ENCODE results near the gene CSMD2.

The CSMD2 gene

DNA sequence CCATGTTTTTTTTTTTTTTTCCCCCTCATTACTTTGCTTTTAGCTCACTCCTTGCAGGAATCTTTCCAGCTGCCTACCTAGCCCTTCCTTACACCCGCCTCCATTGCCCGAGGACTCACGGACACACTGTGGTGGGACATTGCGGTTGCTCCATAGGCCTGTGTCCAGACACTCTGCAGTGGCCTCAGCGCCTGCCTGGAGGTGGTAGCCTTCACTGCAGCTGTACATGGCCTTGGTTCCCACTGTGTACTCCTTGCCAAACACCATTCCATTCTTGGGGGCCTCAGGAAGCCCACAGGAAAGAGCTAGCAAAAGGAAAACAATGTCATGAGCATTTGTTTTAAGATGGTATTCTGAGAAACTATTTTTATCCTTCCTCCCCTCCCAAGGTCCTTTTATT is 592.6 kb downstream of the CSMD2 start:
- no peak for DNase-seq

DNA sequence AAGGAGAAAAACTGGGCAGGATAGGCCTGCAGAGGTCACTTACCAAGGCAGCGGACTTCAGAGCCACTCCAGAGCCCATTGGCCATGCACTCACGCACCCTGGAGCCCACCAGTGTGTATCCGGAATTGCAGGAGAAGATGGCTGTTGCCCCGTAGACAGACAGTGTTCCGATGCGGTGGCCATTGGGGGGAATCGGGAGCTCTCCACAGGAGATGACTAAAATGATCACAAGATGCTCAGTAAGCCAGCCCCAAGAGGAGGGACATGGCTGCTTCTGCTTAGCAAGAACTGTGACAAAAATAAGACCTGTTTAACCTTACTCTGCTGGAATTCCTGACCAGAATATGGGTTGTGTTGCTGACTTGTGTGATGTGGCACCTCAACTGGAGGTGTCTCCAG is 595.7 kb downstream of the CSMD2 start:
- no peak for DNase-seq

DNA sequence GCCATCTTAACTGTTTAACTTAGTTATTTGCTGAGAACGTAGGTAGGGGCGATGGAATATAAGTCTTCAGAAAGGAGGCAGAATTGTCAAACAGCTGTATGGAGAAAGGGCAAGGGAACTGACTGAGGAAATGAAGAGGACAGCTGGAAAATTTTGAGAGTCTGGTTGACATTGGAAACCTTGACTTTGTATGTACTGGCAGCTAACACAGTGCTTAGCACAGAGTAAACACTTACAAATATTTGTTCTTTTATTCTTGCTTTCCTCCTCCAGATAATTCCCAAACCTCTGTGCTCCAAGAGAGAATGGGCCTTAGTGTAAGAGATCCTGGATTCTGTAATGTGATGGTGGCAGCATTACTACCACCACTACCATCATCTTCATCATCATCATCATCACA is 601.3 kb downstream of the CSMD2 start:
- DNase-seq = no peak

DNA sequence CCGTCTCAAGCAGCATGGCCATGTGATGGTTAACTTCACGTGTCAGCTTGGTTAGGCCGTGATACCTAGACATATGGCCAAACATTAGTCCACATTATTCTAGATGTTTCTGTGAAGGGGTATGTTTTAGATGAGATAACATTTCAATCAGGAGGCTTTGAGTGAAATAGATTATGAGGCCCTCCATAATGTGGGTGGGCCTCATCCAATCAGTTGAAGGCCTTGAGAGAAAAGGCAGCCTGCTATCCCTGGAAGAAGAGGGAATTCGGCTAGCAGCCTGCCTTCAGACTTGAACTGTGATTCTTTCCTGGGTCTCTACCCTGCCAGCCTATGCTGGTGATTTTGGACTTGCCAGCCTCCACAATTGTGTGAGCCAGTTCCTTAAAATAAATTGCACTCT is 602.5 kb downstream of the CSMD2 start:
- no peak for DNase-seq

DNA sequence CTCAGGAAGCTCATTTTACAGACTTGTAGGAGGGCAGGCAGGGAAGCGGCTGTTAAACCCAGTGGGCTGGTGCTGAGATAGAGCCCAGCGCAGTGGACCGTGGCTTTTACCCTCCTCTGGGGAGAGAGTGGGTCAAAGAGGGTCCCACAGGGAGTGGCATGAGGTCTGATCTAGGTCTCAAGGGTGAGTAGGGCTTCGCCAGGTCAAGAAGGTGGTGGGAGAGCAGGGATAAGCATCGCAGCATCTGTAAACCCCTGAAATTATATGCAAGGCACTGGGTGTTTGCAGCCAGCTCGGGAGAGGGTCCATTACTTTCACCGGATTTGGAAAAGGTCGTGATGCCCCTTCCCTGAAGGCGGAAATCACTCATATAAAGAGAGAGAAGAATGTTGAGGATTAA is 603.5 kb downstream of the CSMD2 start:
- DNase-seq = no peak

DNA sequence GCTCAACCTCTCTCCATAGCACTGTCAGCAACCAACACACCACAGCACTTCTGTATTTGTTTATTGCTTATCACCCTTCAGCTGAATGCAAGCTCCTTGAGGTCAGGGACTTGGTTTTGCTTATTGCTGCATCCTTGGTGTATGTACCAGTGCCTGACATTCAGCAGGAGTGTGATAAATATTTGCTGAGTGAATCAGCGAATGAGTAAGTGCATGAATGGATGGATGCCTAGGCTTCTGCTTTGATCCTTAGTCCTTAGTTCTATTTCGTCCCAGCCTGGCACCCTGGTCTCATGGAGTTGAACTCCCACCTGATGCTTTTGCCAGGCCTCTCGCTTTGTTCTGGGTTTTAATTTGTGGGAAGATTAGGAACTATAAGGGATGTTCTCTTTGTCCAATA is 604.4 kb downstream of the CSMD2 start:
- DNase-seq = no peak

DNA sequence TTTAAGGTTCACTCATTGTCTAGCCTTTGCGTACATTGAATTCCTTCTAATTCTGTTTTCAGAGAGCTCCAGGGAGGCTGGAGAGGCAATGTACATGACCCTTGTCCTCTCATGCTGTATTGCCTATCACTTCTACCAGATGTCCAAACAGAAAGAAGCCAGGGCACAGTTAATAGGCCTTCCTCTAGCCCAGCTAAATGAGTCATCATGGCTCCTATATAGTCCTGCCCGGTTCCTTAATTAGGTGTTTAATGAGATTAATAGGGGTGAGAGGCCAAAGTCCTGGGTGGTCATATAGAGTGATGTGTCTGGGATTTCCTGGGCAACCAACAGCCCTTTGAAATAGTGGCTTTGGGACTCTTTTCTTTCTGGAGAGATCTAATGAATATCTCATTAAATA is 616.3 kb downstream of the CSMD2 start:
- DNase-seq = no peak

DNA sequence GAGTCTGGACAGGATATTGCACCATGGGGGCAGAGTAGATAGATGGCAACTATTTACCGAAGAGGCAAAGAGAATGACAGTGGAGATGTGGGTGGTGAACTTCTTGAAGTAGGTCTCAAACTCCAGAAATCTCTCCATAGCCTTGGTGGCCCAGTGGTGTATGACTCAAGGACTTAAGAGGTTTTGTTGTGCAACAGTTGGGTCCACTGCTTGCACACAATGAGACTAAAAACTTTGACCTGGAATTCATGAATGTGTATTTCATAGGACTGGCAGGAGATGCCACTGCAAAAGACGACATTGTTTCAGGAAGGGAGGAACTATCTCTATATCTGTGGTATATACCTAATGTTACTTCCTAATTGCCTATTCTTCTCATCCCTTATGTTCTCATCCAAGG is 616.7 kb downstream of the CSMD2 start:
- DNase-seq = no peak

DNA sequence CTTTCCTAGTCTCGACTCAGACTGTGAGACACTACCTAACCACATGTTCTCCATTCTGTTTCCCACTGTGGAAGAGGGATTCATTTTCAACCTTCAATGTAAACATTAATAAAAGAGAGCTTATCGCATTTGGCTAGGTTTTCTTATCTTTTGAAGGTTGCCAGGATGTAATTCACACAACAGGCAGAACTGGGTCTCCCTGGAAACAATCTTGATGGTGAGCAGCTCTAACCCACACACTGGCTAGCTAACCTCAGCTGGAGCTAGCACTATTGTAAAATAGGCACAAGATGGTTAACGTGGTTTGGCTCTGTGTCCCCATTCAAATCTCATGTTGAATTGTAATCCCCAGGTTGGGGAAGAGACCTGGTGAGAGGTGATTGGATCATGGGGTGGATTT is 617.5 kb downstream of the CSMD2 start:
- DNase-seq = no peak

DNA sequence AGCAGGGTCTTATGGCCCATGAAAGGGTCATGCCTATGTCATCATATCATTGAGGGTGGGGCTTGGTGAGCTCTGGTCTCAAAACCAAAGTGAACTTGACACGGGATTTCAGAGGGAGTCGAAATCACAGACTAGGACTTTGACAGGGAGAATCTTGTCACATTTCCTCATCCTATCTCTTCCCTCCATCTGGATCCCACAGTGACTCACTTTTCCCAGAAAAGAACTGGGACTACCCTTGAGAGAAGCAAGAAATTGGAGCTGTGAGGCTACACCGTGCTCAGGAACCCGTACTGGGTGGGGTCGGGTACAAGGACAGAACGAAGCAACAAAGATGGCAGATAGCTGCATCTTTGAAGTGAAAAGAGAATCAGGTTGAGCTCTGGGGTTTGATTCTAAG is 623.1 kb downstream of the CSMD2 start:
- no peak for DNase-seq

DNA sequence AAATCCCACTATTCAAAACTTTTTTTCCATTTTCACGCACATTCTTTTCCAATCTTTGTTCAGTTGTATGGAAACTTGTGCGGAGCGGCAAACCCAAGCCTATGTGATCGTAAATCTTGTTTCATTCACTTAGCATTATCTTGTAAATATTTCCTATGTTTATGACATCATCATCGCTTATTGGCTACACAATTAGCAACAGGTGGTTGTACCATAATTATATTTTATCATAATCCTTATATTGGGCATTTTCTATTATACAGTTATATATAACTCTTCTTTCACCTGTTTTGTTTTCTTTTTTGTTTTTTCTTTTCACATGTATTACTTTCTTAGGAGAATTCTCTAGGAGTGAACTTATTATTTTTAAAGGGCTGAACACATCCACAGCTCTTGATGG is 627.1 kb downstream of the CSMD2 start:
- no peak for DNase-seq

DNA sequence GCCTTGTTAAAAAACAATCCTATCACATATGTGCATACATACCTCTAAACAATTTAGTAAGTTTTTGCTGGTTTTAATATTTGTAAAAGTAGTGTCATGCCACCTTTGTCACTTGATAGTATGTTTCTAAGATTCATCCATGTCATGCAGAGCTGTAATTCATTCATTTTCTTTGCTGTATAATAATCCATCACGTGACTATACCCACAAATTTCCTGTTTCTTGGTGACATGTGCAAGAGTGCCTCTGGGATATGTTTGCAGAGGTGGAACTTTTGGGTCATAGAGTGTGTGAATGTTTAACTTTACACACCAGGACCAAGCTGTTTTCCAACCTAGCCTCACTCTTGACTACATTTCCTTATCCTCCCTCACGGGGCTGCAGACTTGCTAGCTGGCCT is 629.7 kb downstream of the CSMD2 start:
- no peak for DNase-seq

DNA sequence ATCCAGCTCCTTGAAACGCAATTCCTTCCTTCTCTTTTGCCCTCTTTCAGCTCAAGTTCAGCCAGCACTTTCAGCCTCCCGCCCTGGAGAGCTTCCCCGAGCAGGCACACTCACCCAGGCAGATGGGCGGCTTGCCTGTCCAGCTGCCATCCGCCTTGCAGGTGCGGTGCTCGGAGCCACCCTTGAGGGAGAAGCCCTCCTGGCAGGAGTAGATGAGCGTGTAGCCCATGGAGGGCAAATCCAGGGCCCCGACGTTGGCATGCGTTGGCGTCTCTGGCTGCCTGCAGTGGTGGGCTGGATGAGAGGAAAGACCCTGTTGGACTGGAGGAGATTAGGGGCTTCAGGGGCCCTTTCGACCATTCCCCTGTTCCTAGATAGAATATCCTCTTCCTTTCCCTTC is 632.1 kb downstream of the CSMD2 start:
- DNase-seq = no peak

DNA sequence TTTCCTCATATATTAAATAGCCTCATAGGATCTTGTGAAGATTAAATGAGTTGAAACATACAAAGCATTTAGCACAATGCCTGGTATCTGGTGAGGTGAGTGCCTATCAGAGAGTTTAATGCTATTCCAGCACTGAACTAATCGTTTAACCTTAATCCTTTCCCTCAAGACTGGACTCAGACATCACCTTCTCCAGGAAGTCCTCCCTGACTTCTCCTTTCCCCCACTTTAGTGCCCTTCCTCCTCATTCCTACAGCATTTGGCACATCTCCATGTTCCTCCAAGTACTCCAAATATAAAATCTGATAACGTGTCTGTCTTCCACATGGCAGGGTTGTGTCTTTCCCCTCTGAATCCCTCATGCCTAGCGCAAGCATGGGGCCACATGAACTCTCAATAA is 632.8 kb downstream of the CSMD2 start:
- no peak for DNase-seq

DNA sequence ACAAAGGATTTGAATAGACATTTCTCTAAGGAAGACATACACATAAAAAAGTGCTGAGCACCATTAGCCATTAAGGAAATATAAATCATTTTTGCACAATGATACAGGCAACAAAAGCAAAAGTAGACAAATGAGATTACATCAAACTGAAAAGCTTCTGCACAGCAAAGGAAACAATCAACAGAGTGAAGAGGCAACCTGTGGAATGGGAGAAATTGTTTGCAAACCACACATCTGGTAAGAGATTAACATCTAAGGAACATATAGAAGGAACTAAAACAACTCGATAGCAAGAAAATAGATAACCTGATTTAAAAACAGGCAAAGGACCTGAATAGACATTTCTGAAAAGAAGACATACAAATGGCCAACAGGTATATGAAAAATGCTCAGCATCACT is 635.1 kb downstream of the CSMD2 start:
- DNase-seq = no peak

DNA sequence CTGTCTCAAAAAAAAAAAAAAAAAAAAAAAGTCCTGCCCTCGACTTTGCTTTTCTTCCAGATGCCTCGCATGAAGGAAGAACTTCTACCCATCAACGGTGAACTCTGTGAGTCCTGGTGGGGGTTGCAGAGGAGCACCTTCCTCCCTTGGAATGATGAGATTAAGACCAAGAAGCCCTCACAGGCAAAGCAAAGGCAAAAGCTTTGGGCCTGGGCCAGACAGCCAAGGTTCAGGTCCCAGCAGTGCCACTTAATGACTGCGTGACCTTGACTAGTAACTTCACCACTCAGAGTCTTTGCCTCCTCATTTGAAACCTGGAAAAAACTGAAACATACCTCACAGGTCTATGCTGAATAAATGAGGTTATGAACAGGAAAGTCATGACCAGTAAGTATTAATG is 637.1 kb downstream of the CSMD2 start:
- DNase-seq = no peak

DNA sequence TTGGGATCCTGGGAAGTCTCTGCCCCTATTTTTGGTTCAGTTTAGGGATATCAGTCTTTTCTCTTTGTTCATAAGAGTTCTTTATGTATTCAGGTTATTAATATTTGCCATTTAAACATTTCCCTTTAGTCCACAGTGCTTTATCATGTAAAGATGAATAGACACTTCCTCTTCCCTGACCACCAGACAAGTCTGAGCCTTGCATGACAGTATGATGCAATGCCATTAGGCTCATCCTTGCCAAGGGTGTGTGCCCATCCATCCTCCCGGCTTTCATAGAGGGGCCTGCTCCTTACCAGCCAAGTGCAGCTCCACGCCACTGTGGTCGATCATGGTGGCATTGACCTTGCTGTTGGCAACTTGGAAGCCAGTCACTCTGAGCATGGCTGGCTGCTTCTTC is 640.4 kb downstream of the CSMD2 start:
- DNase-seq = no peak

DNA sequence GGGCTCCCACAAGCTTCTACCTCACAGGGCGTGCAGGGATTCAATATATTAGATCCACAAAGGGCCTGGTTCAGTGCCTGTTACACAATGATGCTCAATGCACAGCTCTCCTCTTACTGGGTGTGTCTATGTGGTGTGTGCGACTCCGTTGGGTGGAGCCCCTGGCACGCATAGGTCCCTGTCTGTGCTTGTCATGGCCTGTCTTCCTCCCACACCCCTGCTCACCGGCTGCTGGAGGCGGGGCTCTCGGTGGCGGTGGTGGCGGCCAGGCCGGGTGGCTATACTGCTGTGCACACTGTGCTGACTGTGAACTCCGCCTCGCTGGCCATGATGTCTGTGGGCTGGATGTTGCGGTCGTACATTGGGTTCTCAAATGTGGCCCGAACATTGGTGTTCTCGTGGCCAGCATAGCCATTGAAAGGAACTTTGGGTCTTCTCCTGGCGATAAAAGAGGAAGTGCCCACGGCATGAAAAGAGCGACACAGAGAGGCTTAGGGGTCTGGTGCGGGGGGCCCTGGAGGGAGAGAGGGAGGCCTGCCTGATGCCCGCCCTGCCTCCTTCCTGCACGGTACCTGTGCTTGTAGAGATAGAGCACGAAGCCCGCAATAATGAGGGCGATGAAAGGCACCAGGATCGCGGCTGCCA is 645.7 kb downstream of the CSMD2 start:
- DNase-seq = no peak

DNA sequence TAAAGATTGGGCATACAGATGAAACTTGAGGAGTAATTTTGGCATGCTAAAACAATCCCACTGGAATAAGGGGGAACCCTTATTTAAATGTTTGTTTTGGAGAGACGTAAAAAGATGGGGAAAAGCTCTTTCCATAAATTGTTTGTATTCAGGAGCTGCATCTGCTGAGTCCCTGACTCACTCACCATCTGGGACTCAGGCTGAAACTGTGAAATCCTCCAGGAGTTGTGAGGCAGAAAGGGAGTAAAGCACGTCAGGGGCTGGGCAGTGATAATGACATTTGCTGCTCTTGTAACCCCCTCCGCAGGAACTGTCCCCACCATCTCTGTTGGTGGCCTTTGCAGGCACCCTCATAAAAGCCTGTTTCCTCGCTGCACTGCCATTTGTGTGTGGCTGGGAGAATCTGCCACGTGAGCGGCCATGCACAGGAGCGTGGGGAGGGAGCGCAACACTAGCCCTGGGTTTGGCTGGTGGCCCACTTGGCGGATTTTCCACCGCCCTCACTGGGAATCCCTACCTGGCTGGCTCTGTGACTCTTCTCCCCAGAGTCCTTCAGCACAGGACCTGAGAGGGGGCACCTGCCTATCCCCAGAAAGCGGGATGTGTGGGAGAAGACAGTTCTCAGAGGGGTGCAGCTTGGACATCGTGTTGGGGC is 647.3 kb downstream of the CSMD2 start:
- DNase-seq = no peak

DNA sequence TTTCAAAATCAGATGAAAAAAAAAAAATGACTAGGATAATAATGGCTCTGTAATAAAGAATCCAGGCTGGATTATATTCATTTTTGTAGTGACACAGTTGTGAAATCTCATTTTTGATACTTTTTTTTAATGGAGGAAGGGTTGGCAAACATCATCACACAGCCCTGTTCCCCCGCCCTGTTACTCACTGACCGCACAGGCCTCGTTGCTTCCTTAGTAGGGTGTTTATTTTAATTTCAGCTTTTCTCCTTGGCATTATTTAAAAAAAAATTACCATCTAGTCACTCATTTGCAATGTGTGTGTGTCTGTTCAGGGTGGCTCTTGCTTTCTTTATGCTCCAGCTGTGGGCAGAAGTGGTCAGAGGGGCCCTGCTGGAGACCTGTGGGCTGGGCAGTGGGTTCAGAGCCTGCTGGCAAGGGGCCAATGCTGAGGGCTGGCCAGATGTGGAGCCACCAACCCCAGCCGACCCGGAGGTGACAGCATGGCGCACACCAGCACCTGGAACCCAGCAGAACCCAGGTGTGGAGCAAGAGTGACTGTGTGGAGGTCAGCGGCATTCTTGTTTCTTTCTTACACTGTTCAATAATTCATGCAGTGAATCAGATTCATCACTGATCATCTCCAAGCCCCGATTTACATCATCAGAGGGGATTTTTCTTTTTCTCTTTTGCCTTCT is 648.0 kb downstream of the CSMD2 start:
- no peak for DNase-seq

DNA sequence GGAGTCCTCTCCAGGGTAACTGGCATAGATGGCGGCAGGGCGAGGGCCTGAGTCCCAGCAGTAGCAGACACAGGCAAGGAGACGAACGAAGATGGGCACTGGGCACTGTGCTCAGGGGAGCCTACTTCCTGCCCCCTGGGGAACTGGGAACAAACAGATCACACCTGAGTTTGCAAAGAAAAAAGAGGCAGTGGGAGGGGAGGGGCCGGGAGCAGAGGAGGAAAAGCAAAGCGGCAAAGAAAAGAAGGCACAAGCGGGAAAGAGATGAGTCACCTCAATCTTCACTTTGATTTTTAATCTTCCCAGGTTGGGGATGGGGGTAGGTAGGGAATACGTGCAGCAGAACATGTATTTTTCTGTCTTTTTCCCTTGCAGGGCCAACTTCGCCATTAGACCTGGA is 648.6 kb downstream of the CSMD2 start:
- DNase-seq = no peak

DNA sequence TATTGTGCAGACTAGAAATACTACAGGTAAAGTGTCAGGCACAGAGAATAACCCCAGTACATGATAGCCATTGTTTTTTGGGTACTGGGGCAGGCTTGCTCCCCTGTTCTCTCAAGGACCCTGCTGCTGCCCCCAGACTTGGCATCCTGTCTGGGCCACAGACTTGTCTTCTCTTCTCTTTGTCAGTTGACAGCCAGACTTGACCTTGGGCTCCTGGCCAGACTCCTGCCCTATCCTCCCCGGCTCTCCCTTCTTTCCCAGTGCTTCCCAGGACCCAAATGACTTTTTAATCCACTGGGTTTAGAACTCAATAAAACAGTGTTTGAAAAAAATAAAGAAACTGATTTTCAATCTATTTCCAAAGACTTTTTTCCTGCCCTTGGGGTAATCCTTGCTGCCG is 649.4 kb downstream of the CSMD2 start:
- no peak for DNase-seq

DNA sequence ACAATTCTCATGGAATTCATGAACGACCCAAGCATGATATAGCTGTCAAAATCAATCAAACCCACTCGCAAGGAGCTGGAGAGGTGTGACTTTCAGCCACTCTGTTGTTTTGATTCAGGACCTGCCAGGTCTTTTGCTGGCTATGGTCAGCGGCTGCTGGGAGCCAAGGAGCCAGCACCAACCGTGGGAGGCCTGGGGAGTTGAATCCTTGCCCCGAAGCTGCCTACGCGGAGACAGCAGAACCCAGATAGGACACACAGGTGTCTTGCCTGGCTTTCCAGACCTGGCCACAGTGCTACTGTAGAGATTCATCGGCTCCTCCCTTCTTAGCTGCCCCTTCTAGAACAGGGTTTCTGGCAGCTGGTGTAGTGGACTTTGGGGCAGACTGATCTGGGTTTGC is 649.9 kb downstream of the CSMD2 start:
- no peak for DNase-seq

DNA sequence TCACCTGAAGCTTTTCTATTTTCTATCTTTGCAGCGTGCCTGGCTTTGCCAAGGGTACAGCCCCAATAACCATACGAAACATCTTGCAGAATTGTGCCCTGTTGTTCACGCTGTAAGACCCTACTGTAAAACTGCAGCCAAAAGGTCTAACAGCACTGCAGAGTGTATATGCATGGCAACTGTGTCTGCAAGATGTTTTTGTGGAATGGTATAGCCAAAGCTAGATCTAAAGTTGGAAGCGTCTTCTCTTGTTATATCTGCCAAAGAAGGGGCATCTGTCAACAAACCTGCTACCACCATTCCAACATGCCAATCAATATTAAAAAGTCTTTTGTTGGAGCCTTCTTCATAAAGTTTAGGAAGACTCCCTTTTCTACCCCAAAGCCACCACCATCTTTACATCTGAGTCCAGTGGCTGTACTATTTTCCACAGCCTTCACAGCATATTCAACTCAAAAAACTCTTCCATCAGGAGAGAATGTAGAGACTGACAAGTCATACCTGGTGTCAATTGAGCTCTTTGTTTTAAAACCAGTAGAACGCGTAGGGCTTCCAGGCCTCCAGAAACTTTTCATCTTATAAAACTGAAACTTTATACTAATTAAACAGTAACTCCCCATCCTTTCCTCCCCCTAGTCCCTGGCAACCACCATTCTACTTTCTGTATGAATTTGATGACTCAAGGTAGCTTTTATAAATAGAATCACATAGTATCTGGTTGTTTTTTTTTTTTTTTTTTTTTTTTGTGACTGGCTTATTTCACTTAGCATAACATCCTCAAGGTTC is 652.6 kb downstream of the CSMD2 start:
- no peak for DNase-seq
